ENCODE results near the gene ZCCHC8. TPM values are rescaled to one million over a fixed set of nuclear protein-coding genes. Genes with fewer than 3 reads are reported as not detected.

The ZCCHC8 gene
- total RNA-seq = 10 to 100 TPM; 14.1 to 26.0 (median 20.2) TPM

DNA sequence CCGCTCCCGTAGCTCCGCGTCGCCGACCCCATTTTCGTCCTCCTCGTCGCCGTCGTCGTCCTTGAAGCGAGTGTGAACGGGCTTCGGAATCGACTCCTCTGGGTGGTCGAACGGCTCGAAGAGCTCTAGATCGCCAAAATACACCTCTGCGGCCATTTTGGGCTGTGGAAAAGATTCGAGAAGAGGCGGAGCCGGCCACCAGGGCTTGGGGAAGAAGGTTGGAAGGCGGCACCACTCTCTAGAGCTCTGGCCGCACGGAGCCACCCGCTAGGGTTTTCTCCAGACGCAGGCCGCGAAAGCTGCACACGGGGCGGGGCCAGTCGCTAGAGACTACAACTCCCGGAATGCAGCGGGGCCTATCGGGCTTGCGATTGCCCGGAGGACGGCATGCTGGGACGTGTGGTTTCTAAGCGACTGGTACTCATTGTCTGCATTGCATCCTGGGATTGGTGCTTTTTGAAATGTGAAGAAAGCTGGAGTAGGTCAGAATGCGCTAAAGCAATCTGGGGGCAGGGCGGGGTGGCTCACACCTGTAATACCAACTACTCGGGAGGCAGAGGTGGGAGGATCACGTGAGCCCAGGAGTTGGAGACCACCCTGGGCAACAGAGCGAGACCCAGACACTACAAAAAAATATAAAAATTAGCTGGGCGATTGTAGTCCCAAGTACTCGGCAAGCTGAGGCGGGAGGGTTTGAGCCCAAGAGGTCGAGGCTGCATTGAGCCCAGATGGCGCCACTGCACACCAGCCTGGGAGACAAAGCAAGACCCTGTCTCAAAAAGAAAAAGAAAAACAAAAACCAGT is at the start of gene ZCCHC8:
TSS of gene ZCCHC8 (minus strand) at position 248 of the 804 bp plus-strand sequence. CDS start at position 156, 92 bp downstream.
- TF ChIP-seq EP300 (IDR thresholded peaks at IDR 0.05) (no peak), POLR2A (IDR thresholded peaks at IDR 0.05) (peak; percentile 89 to 90), POLR2AphosphoS5 (IDR thresholded peaks at IDR 0.05) (peak; percentile 94)
- TF ChIP-seq, protein P1, sequence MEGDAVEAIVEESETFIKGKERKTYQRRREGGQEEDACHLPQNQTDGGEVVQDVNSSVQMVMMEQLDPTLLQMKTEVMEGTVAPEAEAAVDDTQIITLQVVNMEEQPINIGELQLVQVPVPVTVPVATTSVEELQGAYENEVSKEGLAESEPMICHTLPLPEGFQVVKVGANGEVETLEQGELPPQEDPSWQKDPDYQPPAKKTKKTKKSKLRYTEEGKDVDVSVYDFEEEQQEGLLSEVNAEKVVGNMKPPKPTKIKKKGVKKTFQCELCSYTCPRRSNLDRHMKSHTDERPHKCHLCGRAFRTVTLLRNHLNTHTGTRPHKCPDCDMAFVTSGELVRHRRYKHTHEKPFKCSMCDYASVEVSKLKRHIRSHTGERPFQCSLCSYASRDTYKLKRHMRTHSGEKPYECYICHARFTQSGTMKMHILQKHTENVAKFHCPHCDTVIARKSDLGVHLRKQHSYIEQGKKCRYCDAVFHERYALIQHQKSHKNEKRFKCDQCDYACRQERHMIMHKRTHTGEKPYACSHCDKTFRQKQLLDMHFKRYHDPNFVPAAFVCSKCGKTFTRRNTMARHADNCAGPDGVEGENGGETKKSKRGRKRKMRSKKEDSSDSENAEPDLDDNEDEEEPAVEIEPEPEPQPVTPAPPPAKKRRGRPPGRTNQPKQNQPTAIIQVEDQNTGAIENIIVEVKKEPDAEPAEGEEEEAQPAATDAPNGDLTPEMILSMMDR (IDR thresholded peaks at IDR 0.05) = peak in 1 of 4 experiments; percentile 38
- Histone ChIP-seq H3K27me3 (no peaks in the 10 kb centered on the region), H3K27ac (peak within 1 kb of the TSS; percentile 94 to 98 (median 97)), H3K4me3 (peak within 1 kb of the TSS; percentile 84 to 87), H3K9me3 (no peaks in the 10 kb centered on the region), H3K36me3 (peaks cover 0 to 45% of the 10 kb centered on the region in 2 donors), H3K4me1 (peaks cover 0 to 39% (median 3%) of the 10 kb centered on the region in 3 donors)
- 0 to 3% methylated on average over 11 to 17 of the region's 52 CpGs for WGBS, 2 donors (ENCODE audit: low coverage in 1 of 2)
- ATAC-seq = peak; percentile 99

DNA sequence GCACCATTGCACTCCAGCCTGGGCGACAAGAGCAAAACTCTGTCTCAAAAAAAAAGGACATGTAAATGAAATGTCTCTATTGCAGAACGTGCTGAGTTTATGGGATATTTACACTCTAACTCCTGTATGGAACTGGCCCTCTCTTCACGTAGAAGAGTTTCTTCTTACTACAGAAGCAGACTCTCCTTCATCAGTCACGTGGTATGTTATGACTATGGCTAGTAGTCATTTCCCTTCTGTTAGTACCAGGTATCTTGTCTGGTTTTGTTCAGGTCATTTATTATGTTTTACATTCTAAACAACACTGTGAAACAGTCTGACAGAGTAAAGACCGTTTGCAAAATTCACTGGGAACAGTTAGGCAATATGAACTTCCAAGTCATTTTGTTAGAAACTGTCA is 46.6 kb upstream of the ZCCHC8 start:
- 66 to 76% methylated on average over 4 to 5 of the region's 5 CpGs for WGBS, 2 donors (ENCODE audit: low coverage in 1 of 2)
- no peaks in the 10 kb centered on the region for H3K4me1 ChIP-seq
- no peak for TF ChIP-seq POLR2A (IDR thresholded peaks at IDR 0.05)
- TF ChIP-seq, protein P1 (IDR thresholded peaks at IDR 0.05) = no peak
- TF ChIP-seq POLR2AphosphoS5 (IDR thresholded peaks at IDR 0.05) = no peak
- TF ChIP-seq EP300 (IDR thresholded peaks at IDR 0.05) = no peak
- no peak for ATAC-seq
- peaks cover 0 to 70% of the 10 kb centered on the region in 2 donors for H3K36me3 ChIP-seq
- no peak overlapping the region for H3K4me3 ChIP-seq
- H3K27me3 ChIP-seq = no peaks in the 10 kb centered on the region
- H3K9me3 ChIP-seq = no peaks in the 10 kb centered on the region
- H3K27ac ChIP-seq = no peak overlapping the region

GRCh38 chr12:122545855-122546254 is 45.1 kb upstream of the ZCCHC8 start:
- ATAC-seq = no peak
- H3K4me3 ChIP-seq = no peak overlapping the region
- TF ChIP-seq EP300 (IDR thresholded peaks at IDR 0.05) = no peak
- TF ChIP-seq, protein P1 (IDR thresholded peaks at IDR 0.05) = no peak
- no peak for TF ChIP-seq POLR2AphosphoS5 (IDR thresholded peaks at IDR 0.05)
- no peak for TF ChIP-seq POLR2A (IDR thresholded peaks at IDR 0.05)
- H3K4me1 ChIP-seq = no peaks in the 10 kb centered on the region
- WGBS, 2 donors (ENCODE audit: low coverage in 1 of 2) = 92 to 100% methylated on average over 1 to 2 of the region's 2 CpGs
- H3K27me3 ChIP-seq = no peaks in the 10 kb centered on the region
- no peak overlapping the region for H3K27ac ChIP-seq
- H3K9me3 ChIP-seq = no peaks in the 10 kb centered on the region
- peaks cover 0 to 58% of the 10 kb centered on the region in 2 donors for H3K36me3 ChIP-seq

- Histone ChIP-seq H3K27me3 (no peaks in the 10 kb centered on the region), H3K9me3 (no peaks in the 10 kb centered on the region), H3K4me3 (no peak overlapping the region), H3K4me1 (no peaks in the 10 kb centered on the region), H3K27ac (no peak overlapping the region), H3K36me3 (peaks cover 0 to 53% of the 10 kb centered on the region in 2 donors)
- TF ChIP-seq POLR2AphosphoS5 (IDR thresholded peaks at IDR 0.05) = no peak
- 93 to 97% methylated on average over 2 of the region's 2 CpGs for WGBS, 2 donors (ENCODE audit: low coverage in 1 of 2)
- no peak for ATAC-seq
Measured at GRCh38 chr12:122544537-122544936, 43.8 kb upstream of the ZCCHC8 start.

DNA sequence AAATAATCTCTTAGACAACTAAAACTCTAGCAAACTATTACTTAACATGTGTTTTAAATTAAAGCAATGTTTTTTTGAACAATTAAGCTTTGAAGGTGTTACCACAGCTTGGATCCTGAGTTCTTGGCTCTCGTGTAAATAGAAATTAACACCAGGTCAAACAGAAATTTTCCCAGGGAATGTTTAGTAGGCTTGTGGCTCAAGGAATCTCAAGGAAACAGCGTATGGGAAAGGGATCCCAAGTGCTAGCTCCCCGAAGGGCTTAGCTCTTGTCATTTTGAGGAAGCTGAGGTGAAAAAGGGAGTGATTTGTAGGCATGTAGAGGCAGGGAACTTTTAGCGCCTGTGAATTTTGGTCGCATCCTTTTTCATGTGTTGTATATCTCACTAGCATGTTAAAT is 37.8 kb upstream of the ZCCHC8 start:
- peaks cover 0 to 40% of the 10 kb centered on the region in 2 donors for H3K36me3 ChIP-seq
- no peaks in the 10 kb centered on the region for H3K4me1 ChIP-seq
- H3K27me3 ChIP-seq = no peaks in the 10 kb centered on the region
- ATAC-seq = no peak
- H3K27ac ChIP-seq = no peak overlapping the region
- no peaks in the 10 kb centered on the region for H3K9me3 ChIP-seq
- no peak overlapping the region for H3K4me3 ChIP-seq
- 87 to 100% methylated on average over 3 to 4 of the region's 5 CpGs for WGBS, 2 donors (ENCODE audit: low coverage in 1 of 2)
- TF ChIP-seq EP300 (IDR thresholded peaks at IDR 0.05) = no peak
- TF ChIP-seq, protein P1 (IDR thresholded peaks at IDR 0.05) = no peak
- TF ChIP-seq POLR2AphosphoS5 (IDR thresholded peaks at IDR 0.05) = no peak
- no peak for TF ChIP-seq POLR2A (IDR thresholded peaks at IDR 0.05)

Data from gastroesophageal sphincter (tissue), 4 donors.